ENCODE results near the gene LRRC4C. TPM values are rescaled to one million over a fixed set of nuclear protein-coding genes. Genes with fewer than 3 reads are reported as not detected.

Gene LRRC4C
- total and polyA plus RNA-seq, 2 donors (not counting 3 experiments of a cell fraction or from before 2014, with no cell fraction given) = not detected

GRCh38 chr11:40130427-40130826, 1329.0 kb downstream of the LRRC4C start:
- Histone ChIP-seq H3K4me2 (ENCODE audit: insufficient read depth, low read length) (no peak overlapping the region), H3K27ac (ENCODE audit: insufficient read depth, low read depth, low read length) (no peak overlapping the region), H3K27me3 (ENCODE audit: control insufficient read depth in 2 of 2, insufficient read depth in 2 of 2, low read length in 2 of 2) (no peaks in the 10 kb centered on the region), H3K4me1 (ENCODE audit: control insufficient read depth, extremely low read depth, insufficient read depth, low read length) (no peaks in the 10 kb centered on the region), H3K9ac (replicated peaks; ENCODE audit: extremely low read depth, insufficient read depth, low read length) (no peak overlapping the region), H3K36me3 (ENCODE audit: control insufficient read depth in 2 of 2, extremely low read depth in 1 of 2, insufficient read depth in 2 of 2, low read length in 2 of 2) (no peaks in the 10 kb centered on the region), H4K20me1 (replicated peaks; ENCODE audit: control insufficient read depth, extremely low read depth, insufficient read depth, low read length) (no peaks in the 10 kb centered on the region), H3K9me3 (replicated peaks; ENCODE audit: control insufficient read depth, insufficient read depth, low read length) (no peaks in the 10 kb centered on the region), H3K9me1 (replicated peaks; ENCODE audit: control insufficient read depth, extremely low read depth, insufficient read depth, low read length) (no peaks in the 10 kb centered on the region), H2AFZ (ENCODE audit: low read depth, low read length) (no peak overlapping the region), H3K79me2 (ENCODE audit: control insufficient read depth, insufficient read depth, low read length) (no peaks in the 10 kb centered on the region), H3K4me3 (replicated peaks in 1 of 3; ENCODE audit: insufficient read depth in 1 of 3, low read depth in 1 of 3, low read length in 3 of 3) (no peak overlapping the region)
- intact Hi-C loops (cut with micrococcal nuclease) (no loop called here), dilution Hi-C loops (cut with MboI; ENCODE audit: extremely low pct_ligation_motif_present, low sequenced_read_pairs) (no loop called here)
- FAIRE-seq (no peak), DNase-seq (ENCODE audit: low read depth, low spot score) (no peak)
- POLR2A ChIA-PET = no interaction called here
- no peak for TF ChIP-seq POLR2A (IDR thresholded peaks at IDR 0.05; ENCODE audit: low read depth, low read length)
- no peak for TF ChIP-seq JUN (IDR thresholded peaks at IDR 0.05; ENCODE audit: borderline replicate concordance, insufficient read depth, insufficient read length, low read depth)
- TF ChIP-seq CTCF (IDR thresholded peaks at IDR 0.05; ENCODE audit: extremely low read depth in 1 of 2, insufficient read depth in 1 of 2, low read depth in 1 of 2, low read length in 2 of 2) = no peak
- no peak for TF ChIP-seq MAX (IDR thresholded peaks at IDR 0.05; ENCODE audit: insufficient read depth, insufficient read length)
- no peak for TF ChIP-seq GATA2 (IDR thresholded peaks at IDR 0.05; ENCODE audit: insufficient read depth, insufficient read length, low read depth, low read length)
- TF ChIP-seq EZH2 (IDR thresholded peaks at IDR 0.05; ENCODE audit: borderline replicate concordance, low read depth, low read length, severe bottlenecking) = no peak
- CTCF ChIA-PET = no interaction called here
- BruUV-seq (replicated peaks) = no TSS peak

GRCh38 chr11:40129266-40129665, 1330.2 kb downstream of the LRRC4C start:
- ChIA-PET CTCF (no interaction called here), POLR2A (no interaction called here)
- no TSS peak for BruUV-seq (replicated peaks)
- intact Hi-C loops (cut with micrococcal nuclease) = no loop called here
- Histone ChIP-seq H3K4me1 (ENCODE audit: control insufficient read depth, extremely low read depth, insufficient read depth, low read length) (no peaks in the 10 kb centered on the region), H3K9ac (replicated peaks; ENCODE audit: extremely low read depth, insufficient read depth, low read length) (no peak overlapping the region), H2AFZ (ENCODE audit: low read depth, low read length) (no peak overlapping the region), H3K36me3 (ENCODE audit: control insufficient read depth in 2 of 2, extremely low read depth in 1 of 2, insufficient read depth in 2 of 2, low read length in 2 of 2) (no peaks in the 10 kb centered on the region), H4K20me1 (replicated peaks; ENCODE audit: control insufficient read depth, extremely low read depth, insufficient read depth, low read length) (no peaks in the 10 kb centered on the region), H3K9me3 (replicated peaks; ENCODE audit: control insufficient read depth, insufficient read depth, low read length) (no peaks in the 10 kb centered on the region), H3K79me2 (ENCODE audit: control insufficient read depth, insufficient read depth, low read length) (no peaks in the 10 kb centered on the region), H3K4me2 (ENCODE audit: insufficient read depth, low read length) (no peak overlapping the region), H3K4me3 (replicated peaks in 1 of 3; ENCODE audit: insufficient read depth in 1 of 3, low read depth in 1 of 3, low read length in 3 of 3) (no peak overlapping the region), H3K27ac (ENCODE audit: insufficient read depth, low read depth, low read length) (no peak overlapping the region), H3K9me1 (replicated peaks; ENCODE audit: control insufficient read depth, extremely low read depth, insufficient read depth, low read length) (no peaks in the 10 kb centered on the region), H3K27me3 (ENCODE audit: control insufficient read depth in 2 of 2, insufficient read depth in 2 of 2, low read length in 2 of 2) (no peaks in the 10 kb centered on the region)
- FAIRE-seq (no peak), DNase-seq (ENCODE audit: low read depth, low spot score) (no peak)
- TF ChIP-seq POLR2AphosphoS5 (IDR thresholded peaks at IDR 0.05; ENCODE audit: insufficient read depth, low read depth, low read length) (no peak), GATA2 (IDR thresholded peaks at IDR 0.05; ENCODE audit: insufficient read depth, insufficient read length, low read depth, low read length) (no peak), MYC (IDR thresholded peaks at IDR 0.05; ENCODE audit: low read depth, low read length) (no peak), FOS (IDR thresholded peaks at IDR 0.05; ENCODE audit: borderline replicate concordance, insufficient read depth, low read length) (no peak), POLR2A (IDR thresholded peaks at IDR 0.05; ENCODE audit: low read depth, low read length) (no peak), JUN (IDR thresholded peaks at IDR 0.05; ENCODE audit: borderline replicate concordance, insufficient read depth, insufficient read length, low read depth) (no peak), CTCF (IDR thresholded peaks at IDR 0.05; ENCODE audit: extremely low read depth in 1 of 2, insufficient read depth in 1 of 2, low read depth in 1 of 2, low read length in 2 of 2) (no peak), EZH2 (IDR thresholded peaks at IDR 0.05; ENCODE audit: borderline replicate concordance, low read depth, low read length, severe bottlenecking) (no peak), MAX (IDR thresholded peaks at IDR 0.05; ENCODE audit: insufficient read depth, insufficient read length) (no peak)
- dilution Hi-C loops (cut with MboI; ENCODE audit: extremely low pct_ligation_motif_present, low sequenced_read_pairs) = no loop called here

Data from endothelial cell of umbilical vein (primary cell).